Measurements from ENCODE around the gene A1BG.

The A1BG gene

DNA sequence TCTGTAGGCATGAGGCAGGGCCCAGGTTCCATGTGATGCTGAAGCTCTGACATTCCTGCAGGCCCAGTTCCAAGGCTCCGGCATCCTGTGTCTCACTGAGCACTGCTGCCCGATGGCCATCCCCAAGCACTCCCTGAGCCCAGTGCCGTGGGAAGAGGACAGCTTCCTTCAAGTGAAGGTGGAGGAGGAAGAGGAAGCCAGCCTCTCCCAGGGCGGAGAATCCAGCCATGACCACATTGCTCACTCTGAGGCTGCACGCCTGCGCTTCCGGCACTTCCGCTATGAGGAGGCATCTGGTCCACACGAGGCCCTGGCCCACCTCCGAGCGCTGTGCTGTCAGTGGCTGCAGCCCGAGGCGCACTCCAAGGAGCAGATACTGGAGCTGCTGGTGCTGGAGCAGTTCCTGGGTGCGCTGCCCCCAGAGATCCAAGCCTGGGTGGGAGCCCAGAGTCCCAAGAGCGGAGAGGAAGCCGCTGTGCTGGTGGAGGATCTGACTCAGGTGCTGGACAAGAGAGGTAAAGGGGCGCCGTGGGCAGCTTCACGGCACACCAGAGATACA is 18.5 kb downstream of the A1BG start:
- DNase-seq = no peak

DNA sequence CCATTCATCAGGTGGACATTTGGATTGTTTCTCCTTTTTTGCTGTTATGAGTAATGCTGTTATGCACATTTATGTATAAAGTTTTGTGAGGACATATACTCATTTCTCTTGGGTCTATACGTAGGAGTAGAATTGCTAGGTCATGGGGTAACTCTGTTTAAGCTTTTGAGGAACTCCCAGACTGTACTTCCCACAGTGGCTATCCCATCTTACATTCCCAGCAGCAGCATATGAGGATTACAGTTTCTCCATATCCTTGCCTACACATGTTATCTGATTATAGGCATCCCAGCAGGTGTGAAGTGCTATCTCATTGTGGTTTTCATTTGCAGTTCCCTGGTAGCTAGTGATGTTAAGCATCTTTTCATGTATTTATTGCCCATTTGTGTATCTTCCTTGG is 20.6 kb downstream of the A1BG start:
- DNase-seq = no peak

DNA sequence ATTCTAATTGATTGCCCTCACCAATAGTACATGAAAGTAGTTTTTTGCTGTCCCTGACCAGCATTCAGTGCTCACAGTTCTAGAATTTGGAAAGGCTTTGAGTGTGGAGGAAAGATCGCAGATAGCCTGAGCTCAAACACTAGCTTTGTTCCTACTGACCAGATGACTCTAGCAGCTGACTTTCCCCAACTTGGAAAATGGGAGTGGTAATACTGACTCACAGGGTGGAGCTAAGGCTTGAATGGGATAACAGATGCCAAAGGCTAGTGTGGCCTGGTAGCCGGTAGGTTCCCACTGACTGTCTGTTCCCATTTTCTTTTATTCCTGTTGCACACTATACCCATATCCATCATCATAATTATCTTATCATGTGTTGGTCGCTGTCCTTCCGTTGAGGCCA is 22.8 kb downstream of the A1BG start:
- no peak for DNase-seq

DNA sequence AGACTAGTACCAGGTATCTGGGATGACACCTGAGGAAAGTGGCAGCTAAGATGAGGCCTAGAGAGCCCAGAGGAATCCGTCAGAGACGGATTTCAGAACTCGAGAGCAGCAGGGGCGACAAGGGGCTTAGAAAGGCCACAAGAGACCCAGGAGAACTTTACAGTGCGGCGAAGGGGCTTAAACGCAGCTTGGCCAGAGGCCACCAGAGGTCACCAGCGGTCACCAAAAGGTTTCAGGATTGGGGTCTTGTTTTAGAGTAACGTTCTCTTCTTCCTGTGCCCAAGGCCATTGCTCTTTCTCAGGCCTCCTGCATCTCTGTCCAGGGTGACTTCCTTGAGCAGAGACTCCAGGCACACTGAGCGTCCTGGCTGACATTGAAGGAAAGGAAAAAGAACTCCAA is 24.3 kb downstream of the A1BG start:
- DNase-seq = no peak

DNA sequence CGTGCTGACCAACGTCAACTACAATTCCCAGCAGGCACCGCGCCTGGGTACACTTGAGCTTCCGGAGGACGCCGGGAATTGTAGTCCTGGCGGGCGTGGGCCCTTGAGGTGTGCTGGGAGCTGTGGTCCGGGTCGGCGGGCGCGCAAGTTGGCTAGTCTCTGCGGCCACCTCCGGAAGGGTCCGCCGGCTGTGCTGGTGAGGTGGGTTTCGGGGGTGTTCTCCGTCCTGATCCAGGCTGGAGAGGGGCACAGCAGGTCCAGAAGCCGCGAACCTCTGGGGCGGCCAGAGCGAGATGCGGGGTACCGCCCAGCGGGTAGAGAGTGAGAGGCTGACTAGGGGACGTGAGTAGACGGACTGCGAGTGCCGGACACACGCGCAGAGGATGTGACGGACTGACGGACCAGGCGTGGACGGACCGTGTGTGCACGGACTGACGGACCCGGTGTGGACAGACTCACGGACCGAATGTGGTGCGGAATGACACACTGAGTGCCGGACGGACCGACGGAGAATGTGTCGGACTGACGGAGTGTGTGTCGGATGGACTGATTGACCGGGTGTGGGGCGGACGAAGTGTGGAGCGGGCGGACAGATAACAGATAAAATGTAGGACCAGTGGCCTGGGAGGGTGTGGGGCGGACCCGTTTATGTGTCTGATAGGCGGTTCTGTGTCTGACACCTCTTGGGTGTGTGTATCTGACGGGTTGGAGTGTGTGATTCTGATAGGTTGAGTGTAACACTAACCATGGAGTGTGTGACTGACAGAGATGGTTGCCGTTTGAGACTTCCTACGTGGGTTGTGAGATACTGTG is 26.2 kb downstream of the A1BG start, which contains the start of gene ZSCAN22:
TSS of gene ZSCAN22 (plus strand) at position 81 of the 813 bp plus-strand sequence. CDS start 7,809 bp downstream, outside the sequence.
- peak; percentile 95 for DNase-seq

DNA sequence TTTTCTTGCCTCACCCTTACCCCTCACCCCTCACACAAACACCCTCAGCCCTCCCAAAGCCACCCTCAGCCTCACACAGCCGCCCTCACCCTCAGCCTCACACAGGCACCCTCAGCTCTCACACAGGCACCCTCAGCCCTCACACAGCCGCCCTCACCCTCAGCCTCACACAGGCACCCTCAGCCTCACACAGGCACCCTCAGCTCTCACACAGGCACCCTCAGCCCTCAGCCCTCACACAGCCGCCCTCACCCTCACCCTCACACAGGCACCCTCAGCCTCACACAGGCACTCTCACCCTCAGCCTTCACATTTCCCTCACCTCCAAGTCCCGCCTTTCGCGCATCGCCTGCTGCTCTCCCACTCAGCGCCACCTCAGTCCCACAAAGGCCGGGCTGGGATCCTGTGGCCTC is 26.8 kb downstream of the A1BG start:
- DNase-seq = no peak

DNA sequence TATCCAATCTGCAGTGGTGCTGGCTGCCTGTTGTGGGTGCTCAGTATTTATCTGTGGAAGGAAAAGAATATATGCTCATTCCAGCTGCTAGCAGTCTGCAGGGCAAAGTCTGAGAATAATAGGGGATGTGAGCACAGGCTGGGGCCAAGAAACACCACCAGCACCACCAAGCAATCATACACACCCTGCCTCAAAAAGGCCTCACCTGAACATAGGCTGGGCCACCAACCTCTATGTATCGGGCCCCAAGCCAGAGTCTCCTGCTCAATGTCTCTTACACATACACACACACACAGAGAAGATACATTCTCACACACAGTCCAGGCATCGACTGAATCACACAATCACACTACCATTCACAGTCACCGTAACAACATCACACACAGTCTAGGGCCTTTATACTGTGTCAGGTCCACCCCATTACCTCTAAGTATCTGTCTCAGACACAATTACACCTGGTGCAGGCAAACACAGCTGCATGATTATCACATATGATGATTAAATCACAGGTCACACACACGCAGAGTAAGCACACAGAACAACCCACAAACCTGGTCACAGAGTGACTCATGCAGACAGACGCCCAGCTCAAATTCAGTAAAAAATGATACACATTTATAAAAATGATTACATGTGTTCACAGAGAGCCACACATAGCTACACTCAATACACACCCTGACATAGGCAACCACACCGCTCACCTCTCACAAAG is 27.8 kb downstream of the A1BG start:
- DNase-seq = peak; percentile 13

DNA sequence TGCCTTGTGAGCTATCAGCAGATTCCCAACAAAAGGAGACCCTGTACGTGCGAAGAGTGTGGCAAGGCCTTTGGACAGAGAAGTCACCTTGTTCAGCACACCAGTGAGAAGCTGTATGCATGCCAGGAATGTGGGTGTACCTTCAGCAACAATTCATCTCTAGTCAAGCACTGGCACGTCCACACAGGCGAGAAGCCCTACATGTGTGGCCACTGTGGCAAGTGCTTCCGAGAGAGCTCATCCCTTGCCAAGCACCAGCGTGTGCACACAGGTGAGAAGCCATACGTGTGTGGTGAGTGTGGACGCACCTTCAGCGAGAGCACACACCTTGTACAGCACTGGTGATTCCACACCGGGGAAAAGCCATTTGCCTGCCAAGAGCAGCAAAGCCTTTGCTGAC is 34.1 kb downstream of the A1BG start:
- no peak for DNase-seq

DNA sequence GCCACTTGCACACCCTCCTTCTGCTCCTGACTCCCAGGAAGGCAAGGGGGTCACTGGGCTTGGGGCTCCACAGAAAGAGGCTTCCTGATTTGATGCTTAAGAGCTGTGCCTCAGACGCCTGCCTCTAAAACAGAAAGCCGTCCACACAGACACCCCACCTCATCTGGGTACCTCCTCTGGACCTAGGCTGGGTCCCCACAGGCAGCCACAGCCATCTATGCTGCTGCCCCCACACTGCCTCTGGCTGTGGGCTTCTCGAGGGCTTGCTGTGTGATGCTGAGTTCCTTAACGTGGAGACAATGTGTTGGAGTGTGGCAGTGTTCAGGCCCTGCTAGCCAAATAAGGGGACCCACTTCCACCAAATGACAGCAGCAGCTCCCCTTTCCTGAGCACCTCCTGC is 35.0 kb downstream of the A1BG start:
- DNase-seq = no peak

DNA sequence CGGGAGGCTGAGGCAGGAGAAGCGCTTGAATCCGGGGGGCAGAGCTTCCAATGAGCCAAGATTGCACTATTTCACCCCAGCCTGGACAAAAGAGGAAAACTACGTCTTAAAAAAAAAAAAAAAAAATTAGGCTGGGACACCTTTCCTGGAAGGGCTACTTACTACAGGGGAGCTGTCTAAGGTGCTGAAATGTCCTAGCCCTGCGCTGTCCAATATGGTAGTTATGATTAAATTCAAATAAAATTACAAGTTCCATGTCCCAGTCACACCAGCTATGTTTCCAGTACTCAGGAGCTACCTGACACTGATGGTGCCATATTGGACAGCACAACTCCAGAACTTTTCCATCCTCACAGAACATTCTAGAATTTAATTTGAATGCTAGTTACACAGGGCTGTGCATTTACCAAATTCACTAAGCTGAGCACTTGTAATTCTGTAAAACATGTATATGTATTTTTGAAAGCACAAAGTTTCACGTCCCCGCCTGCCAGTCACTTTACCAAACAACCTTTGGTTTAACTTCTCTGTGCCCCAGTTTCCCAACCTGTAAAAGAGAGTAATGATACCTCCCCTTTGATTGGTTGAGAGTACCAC is 35.7 kb downstream of the A1BG start:
- DNase-seq = peak; percentile 48

DNA sequence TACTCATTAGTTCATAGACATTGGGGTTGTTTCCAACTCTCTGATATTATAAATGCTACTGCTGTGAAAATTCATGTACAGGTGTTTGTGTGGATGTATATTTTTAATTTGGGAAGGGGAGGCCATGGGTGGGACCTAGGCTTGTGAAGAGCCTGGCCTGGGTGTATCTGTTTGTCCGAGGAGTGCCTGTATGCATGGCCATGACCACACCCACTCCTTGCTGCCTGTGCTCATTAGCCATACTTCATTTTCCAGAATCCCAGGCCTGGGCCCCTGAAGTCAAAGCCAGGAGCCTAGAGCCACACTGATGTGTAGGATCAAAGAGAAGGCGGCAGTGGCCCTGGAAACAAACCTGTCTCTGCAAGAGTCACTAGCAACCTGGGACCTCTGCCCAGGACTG is 37.7 kb downstream of the A1BG start:
- no peak for DNase-seq

DNA sequence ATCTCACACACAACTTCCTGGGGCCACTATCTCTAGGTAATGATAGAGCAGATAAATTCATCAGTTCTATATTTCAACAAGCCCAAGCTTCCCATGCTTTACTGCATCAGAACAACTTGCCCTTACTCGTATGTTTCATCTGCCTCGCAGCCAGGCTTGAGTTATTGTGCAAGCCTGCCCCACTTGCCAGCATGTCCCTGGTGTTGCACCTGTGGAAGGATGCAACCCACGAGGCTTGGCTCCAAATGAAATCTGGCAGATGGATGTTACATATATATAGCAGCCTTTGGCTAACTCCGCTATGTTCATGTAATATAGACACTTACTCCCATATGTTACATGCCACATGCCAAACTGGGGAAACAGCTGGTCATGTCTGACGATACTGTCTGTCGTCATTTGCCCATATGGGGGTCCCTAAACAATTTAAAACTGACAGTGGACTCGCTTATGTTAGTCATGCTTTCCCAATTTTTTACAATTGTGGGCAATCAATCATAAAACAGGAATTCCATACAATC is 41.9 kb downstream of the A1BG start:
- no peak for DNase-seq

DNA sequence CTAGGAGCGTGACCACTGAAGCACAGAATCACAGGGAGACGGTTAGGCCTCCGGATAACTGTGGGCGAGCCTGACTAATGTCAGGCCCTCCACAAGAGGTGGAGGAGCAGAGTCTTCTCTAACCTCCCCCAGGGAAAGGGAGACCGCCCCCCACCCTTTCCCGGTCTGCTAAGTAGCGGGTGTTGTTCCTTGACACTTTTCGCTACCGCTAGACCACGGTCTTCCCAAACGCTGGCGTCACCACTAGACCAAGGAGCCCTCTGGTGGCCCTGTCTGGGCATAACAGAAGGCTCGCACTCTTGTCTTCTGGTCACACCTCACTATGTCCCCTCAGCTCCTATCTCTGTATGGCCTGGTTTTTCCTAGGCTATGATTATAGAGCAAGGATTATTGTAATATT is 42.6 kb downstream of the A1BG start:
- peak; percentile 8 for DNase-seq

DNA sequence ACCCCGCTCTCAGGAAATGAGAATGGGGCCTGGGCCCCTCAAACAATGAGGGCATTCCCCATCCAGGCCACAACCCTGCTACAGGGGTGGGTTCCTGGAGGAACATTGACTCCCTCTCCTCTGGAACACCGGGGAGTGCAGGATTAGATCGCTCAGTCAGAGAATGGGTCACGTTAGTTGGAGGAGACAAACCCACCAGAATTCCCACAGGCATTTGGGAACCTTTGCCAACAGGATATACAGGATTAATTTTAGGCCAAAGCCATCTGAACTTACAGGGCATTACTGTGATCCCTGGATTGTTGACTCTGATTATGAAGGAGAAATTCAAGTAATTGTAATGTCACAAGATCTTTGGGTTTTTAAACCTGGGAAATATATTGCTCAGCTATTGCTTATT is 45.6 kb downstream of the A1BG start:
- DNase-seq = no peak

DNA sequence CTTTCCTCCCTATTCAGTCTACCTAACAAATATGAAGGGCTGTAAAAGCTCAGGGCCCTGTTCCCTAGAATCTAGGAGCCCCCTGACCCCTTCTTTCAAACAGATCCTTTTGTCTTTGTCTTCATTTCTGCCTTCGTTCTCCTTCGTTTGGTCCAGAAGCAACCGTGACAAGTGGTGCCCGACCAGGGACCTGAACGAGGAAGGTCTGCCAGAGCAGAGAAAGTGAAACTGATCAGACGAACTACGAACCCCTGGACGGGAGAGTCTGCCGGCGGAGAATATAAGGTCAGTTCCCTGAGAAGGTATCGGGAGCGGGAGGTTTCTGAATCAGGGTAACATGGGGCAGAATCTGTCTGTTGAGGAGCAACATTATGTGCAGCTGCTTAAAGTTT is 47.4 kb downstream of the A1BG start:
- no peak for DNase-seq

DNA sequence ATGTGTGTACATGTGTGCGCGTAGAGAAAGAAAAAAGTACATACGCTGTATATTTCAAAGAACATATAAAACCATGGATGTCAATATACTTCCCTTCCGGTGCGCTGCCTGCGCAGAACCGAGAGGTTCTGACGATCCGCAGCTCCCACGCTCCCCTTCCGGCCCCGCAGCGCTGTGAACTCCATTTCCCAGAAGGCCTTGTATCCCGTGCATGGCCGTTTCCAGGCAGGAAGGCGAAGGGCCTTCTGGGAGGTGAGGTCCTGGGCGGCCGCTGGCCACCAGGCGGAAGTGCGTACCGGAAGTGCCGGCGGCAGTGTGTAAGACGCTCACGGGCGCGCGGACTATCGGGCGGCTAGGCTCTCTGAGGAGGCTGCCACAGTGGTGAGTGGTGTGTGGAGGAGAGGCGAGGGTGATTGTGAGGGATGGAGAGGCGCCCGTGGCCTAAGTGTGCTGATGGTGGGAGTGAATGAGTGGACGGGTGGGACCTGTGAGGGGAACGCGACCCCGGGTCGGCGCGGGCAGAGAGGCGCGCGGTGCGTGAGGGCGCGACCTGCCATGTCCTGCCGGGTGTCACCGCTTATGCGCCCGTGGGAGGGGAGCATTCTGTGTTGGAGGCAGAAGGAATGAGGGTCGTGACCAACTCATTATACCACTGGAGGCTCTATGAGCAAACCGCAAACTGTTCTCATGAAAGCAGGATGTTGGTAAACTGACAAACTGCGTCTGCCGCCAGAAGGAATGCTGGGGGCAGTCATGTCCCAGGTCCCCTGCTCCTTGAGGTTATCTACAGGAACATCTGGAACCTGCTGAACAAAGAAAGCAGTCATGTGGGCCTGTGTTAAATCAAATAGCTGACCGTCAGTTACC is 48.0 kb downstream of the A1BG start, which contains the start of gene ERVK3-1:
TSS of gene ERVK3-1 (plus strand) at position 313 of the 867 bp plus-strand sequence. CDS start 6,792 bp downstream, outside the sequence.
- DNase-seq = peak; percentile 97

DNA sequence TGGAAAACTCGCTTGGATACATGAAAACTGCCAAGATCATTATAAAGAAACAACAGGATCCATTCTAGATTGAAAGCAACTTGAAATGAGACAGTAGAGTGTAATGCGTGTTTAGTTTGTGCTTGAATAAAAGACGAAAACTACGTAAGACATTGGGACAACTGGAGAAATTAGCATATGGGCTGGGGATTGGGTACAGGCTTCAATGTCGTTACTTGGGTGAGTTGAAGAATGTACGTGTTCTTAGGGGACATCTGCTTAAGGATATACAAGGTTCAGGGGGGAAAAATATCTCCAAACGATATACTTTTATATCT is 48.6 kb downstream of the A1BG start:
- DNase-seq = no peak

DNA sequence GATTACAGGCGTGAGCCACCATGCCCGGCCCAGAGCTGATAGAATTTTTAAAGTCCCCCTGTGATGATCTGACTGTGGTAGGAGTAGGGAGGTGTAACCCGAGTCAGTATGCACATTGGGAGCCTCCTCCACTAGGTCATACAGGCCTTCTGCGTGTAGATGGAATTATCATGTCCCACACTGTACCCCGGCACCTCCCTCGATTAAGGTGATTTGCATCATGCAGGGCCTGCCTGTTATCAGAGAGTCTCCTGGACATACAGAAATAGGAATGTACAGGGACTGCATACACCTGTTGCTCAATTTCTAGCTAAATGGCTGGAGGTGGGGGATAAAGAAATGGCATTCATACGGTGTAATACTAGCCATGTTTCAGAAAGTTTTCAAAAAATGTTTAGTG is 49.0 kb downstream of the A1BG start:
- DNase-seq = no peak

DNA sequence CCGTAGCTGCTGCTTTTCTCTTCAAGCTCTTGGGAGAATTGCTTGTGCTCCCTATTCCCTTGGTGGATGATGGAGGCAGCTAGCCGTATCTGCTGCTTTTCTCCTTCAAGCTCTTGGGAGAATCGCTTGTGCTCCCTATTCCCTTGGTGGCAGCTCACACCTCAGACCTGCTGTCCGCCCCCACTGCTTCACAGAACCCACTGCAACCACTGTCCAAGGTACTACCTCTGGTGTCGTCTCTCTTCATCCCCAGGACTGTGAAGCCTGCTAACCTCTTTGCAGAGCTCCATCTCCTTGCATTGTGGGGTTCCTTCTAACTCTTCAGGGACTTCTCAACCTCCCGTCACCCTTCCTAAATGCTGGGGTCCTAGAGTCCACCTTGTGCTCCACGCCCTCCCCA is 52.7 kb downstream of the A1BG start:
- DNase-seq = no peak

DNA sequence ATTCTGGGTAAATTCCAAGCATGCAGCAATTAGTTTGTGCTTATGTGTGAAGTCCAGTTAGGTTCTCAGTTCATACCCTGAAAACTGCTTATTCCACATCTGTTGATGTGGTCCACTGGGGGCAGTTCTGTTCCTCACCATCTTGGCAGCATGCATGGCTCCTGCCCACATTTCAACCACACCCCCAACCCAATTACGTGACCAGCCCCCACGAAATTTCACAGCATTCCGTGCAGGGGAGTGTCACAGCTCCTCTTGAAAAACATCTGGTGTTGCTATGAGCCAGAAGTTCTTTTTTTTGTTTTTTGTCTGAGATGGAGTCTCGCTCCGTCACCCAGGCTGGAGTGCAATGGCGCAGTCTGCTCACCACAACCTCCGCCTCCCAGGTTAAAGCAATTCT is 57.2 kb downstream of the A1BG start:
- DNase-seq = no peak
